Naive thymus-derived CD4-positive, alpha-beta T cell (primary cell): ENCODE measurements around the gene ZC4H2. TPM values are rescaled to one million over a fixed set of nuclear protein-coding genes. Genes with fewer than 3 reads are reported as not detected.
"Not testable (repeated sequence)": the region's sequence is repeated elsewhere in the genome, so short reads cannot be mapped to it uniquely, and the experiment has no call there.

Experiments
- ATAC-seq: fragments of 150-1000 bp; cut with Tn5 transposase; 2 replicates; pipeline ENCODE4 v1.10.0; 2021; ENCODE audit warnings: mild to moderate bottlenecking, moderate library complexity
- CTCF ChIA-PET: fragments of 350-600 bp; sonication (Branson Sonifier 250); formaldehyde crosslinking; loops from one replicate; lab custom pipeline; 2021; ENCODE audit warnings: antibody characterized with exemption; lab: Charles Lee
- POLR2A ChIA-PET: fragments of 350-600 bp; sonication (Branson Sonifier 250); formaldehyde crosslinking; loops from one replicate; lab custom pipeline; 2021; ENCODE audit warnings: antibody characterized with exemption, inconsistent platforms; lab: Charles Lee
- DNase-seq, 9 donors: peaks; one replicate each; pipeline versions ENCODE4 v3.0.0 to v3.0.0-alpha.2; 2020 to 2022; ENCODE audit warnings: mixed read lengths in 1 of 9
- H3K27ac ChIP-seq: one replicate; pipeline ENCODE4 v1.7.0; 2013; ENCODE audit warnings: mild to moderate bottlenecking, low read depth, low read length, moderate library complexity
- H3K27me3 ChIP-seq, 2 donors: one replicate each; pipeline ENCODE4 v1.7.0; 2013; ENCODE audit warnings: low read length in 2 of 2, mild to moderate bottlenecking in 2 of 2, moderate library complexity in 2 of 2; ENCODE audit not compliant: control insufficient read depth in 2 of 2, insufficient read depth in 2 of 2
- H3K36me3 ChIP-seq, 3 experiments: 1 replicate in 2 of 3; 2 replicates in 1 of 3; pipeline ENCODE4 v1.7.0; 2013; ENCODE audit warnings: low read length in 3 of 3, mild to moderate bottlenecking in 3 of 3, moderate library complexity in 1 of 3; ENCODE audit not compliant: insufficient read depth in 3 of 3, control insufficient read depth in 2 of 3
- H3K4me1 ChIP-seq, 2 donors: one replicate each; pipeline ENCODE4 v1.7.0; 2013; ENCODE audit warnings: low read length in 2 of 2, mild to moderate bottlenecking in 2 of 2, moderate library complexity in 1 of 2; ENCODE audit not compliant: control insufficient read depth in 2 of 2, insufficient read depth in 2 of 2
- H3K4me3 ChIP-seq: 2 replicates; pipeline ENCODE4 v1.7.0; 2013; ENCODE audit warnings: mild to moderate bottlenecking, low read length
- H3K9me3 ChIP-seq, 3 experiments: 1 replicate in 2 of 3; 2 replicates in 1 of 3; pipeline ENCODE4 v1.7.0; 2013; ENCODE audit warnings: low read length in 3 of 3; ENCODE audit not compliant: control insufficient read depth in 2 of 3
- H3K27ac Mint-ChIP-seq, 9 donors: one replicate each; pipeline ENCODE4 v1.8.0; 2020 to 2022; ENCODE audit warnings: mixed read lengths in 9 of 9, mild to moderate bottlenecking in 8 of 9, moderate library complexity in 5 of 9, inconsistent platforms in 2 of 9
- H3K27me3 Mint-ChIP-seq, 5 donors: one replicate each; pipeline ENCODE4 v1.8.0; 2021 to 2022; ENCODE audit warnings: mixed read lengths in 5 of 5, mild to moderate bottlenecking in 1 of 5
- H3K36me3 Mint-ChIP-seq, 5 donors: one replicate each; pipeline ENCODE4 v1.8.0; 2020 to 2022; ENCODE audit warnings: mixed read lengths in 5 of 5, mild to moderate bottlenecking in 3 of 5, inconsistent platforms in 1 of 5
- H3K4me1 Mint-ChIP-seq, 7 donors: one replicate each; pipeline ENCODE4 v1.8.0; 2020 to 2022; ENCODE audit warnings: mixed read lengths in 7 of 7, mild to moderate bottlenecking in 3 of 7, inconsistent platforms in 1 of 7
- H3K4me3 Mint-ChIP-seq, 10 donors: one replicate each; pipeline ENCODE4 v1.8.0; 2020 to 2022; ENCODE audit warnings: mild to moderate bottlenecking in 10 of 10, mixed read lengths in 10 of 10, moderate library complexity in 6 of 10, inconsistent platforms in 2 of 10
- H3K9me3 Mint-ChIP-seq, 11 donors: one replicate each; pipeline ENCODE4 v1.8.0; 2020 to 2022; ENCODE audit warnings: mixed read lengths in 11 of 11, mild to moderate bottlenecking in 4 of 11, inconsistent platforms in 1 of 11, moderate library complexity in 1 of 11
- intact Hi-C, 2 donors: fragments of 100-400 bp; cut with micrococcal nuclease; formaldehyde crosslinking; loops; one replicate each; pipeline ENCODE4 v1.15.1; 2023
- polyA plus RNA-seq, 2 donors: library from polyadenylated mRNA; unstranded; fragments of 300-500 nt; fragmentation: Illumina TruSeq; gene quantifications; one replicate each; pipeline ENCODE4 v1.2.3, GENCODE V29; 2021
- total RNA-seq, 6 experiments: library from RNA in 5 of 6; stranded (reverse) in 5 of 6; gene quantifications; 1 replicate in 5 of 6; 2 replicates in 1 of 6; pipeline ENCODE4 v1.2.3 and lab custom pipeline; 2021 to 2026

The ZC4H2 gene
- total and polyA plus RNA-seq, 7 experiments from 2014 or later: 11.5 to 22.9 (median 18.3) TPM

DNA sequence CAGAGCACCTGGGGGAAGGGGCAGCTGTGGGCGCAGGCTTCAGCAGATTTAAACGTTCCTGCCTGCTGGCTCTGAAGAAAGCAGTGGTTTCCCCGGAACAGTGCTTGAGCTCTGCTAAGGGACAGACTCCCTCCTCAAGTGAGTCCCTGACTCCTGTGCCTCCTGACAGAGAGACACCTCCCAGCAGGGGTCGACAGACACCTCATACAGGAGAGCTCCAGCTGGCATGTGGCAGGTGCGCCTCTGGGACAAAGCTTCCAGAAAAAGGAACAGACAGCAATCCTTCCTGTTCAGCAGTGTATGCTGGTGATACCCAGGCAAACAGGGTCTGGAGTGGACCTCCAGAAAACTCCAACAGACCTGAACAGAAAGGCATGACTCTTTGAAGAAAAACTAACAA lies 68.1 kb downstream of the ZC4H2 start:
- ChIA-PET POLR2A (no interaction called here), CTCF (no interaction called here)
- Mint-ChIP-seq H3K36me3 (peaks cover 30 to 62% (median 60%) of the 10 kb centered on the region in 5 donors), H3K9me3 (peaks cover 9 to 78% (median 25%) of the 10 kb centered on the region in 11 donors), H3K4me3 (no peak overlapping the region), H3K4me1 (no peaks in the 10 kb centered on the region), H3K27ac (no peak overlapping the region), H3K27me3 (no peaks in the 10 kb centered on the region)
- intact Hi-C loops: no loop called here
- no peaks in the 10 kb centered on the region for H3K36me3 ChIP-seq
- no peak for ATAC-seq
- no peaks in the 10 kb centered on the region for H3K9me3 ChIP-seq
- DNase-seq: no peak
- no peak overlapping the region for H3K4me3 ChIP-seq
- H3K27me3 ChIP-seq: no peaks in the 10 kb centered on the region
- H3K4me1 ChIP-seq: no peaks in the 10 kb centered on the region
- no peak overlapping the region for H3K27ac ChIP-seq

DNA sequence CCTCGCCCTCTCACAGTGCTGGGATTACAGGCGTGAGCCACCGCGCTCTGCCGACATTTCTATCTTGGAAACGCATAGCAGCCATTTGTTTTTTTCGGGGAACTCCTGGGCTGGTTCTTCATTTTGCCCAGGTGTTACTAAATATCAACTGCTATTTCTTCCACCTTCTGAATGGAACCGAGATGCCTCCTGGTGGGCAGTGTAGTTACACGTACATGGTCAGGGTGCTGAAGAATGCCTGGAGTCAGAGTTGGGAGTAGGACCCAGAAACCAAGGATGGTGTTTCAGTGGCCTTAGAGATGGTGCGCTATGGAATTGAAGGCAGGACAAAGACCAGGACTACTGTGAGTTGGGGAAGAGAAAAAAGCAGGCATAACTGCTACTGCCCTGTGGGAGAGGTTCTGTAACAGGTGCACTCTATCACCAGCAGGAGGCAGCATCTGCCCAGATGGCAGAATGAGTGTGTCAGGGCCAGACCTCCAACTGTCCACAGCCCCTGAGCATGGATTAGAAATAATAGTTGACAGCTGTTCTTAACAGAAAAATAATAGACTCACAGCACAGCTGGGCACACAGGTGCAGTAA lies 81.7 kb downstream of the ZC4H2 start:
- Histone ChIP-seq H3K4me3 (no peak overlapping the region), H3K36me3 (no peaks in the 10 kb centered on the region), H3K4me1 (no peaks in the 10 kb centered on the region), H3K27ac (no peak overlapping the region), H3K9me3 (peaks cover 0 to 6% (median 0%) of the 10 kb centered on the region in 3 experiments), H3K27me3 (no peaks in the 10 kb centered on the region)
- H3K27me3 Mint-ChIP-seq: no peaks in the 10 kb centered on the region
- H3K27ac Mint-ChIP-seq: peak overlapping the region in 2 of 9 donors; percentile 8 to 73
- H3K4me1 Mint-ChIP-seq: peaks cover 0 to 31% (median 7%) of the 10 kb centered on the region in 7 donors
- CTCF ChIA-PET: no interaction called here
- ATAC-seq (no peak), DNase-seq (peak in 6 of 9 donors; percentile 14 to 29 (median 23))
- intact Hi-C loops: loop anchor here (1.0 to 2.0 kb wide), 2 partner anchors 139 to 634 kb away; no protein-coding TSS in a partner anchor
- POLR2A ChIA-PET: no interaction called here
- peaks cover 0 to 38% (median 11%) of the 10 kb centered on the region in 11 donors for H3K9me3 Mint-ChIP-seq
- H3K4me3 Mint-ChIP-seq: no peak overlapping the region
- H3K36me3 Mint-ChIP-seq: peaks cover 0 to 7% (median 4%) of the 10 kb centered on the region in 5 donors

DNA sequence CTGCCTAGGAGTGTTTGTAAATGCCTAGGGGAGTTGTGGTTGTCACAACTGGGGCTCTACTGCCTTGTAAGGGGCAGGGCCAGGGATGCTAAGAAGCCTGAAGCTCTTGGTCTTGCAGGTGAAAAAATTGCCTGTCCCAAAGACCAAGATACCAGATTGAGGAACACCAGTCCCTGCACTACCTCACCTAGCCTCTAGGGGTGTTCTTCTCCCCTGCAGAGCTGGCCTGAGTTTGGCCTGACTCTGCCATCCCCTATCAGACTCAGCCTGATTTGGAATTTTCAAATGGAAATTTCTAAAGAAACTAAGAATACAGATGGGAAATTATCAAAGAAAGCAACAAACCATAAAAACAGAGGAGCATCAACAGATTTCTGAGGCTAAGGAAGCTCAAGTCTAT lies 90.4 kb downstream of the ZC4H2 start:
- no peak overlapping the region for H3K27ac ChIP-seq
- no peaks in the 10 kb centered on the region for H3K4me1 ChIP-seq
- no peaks in the 10 kb centered on the region for H3K27me3 ChIP-seq
- POLR2A ChIA-PET: no interaction called here
- no peak for ATAC-seq
- Mint-ChIP-seq H3K27ac (no peak overlapping the region), H3K4me3 (peak overlapping the region in 1 of 10 donors; percentile 46), H3K4me1 (no peaks in the 10 kb centered on the region), H3K27me3 (no peaks in the 10 kb centered on the region), H3K36me3 (peaks cover 5 to 18% (median 8%) of the 10 kb centered on the region in 5 donors), H3K9me3 (peaks cover 0 to 83% (median 17%) of the 10 kb centered on the region in 11 donors)
- no peak overlapping the region for H3K4me3 ChIP-seq
- no peak for DNase-seq
- intact Hi-C loops: no loop called here
- CTCF ChIA-PET: no interaction called here
- no peaks in the 10 kb centered on the region for H3K9me3 ChIP-seq
- no peaks in the 10 kb centered on the region for H3K36me3 ChIP-seq

DNA sequence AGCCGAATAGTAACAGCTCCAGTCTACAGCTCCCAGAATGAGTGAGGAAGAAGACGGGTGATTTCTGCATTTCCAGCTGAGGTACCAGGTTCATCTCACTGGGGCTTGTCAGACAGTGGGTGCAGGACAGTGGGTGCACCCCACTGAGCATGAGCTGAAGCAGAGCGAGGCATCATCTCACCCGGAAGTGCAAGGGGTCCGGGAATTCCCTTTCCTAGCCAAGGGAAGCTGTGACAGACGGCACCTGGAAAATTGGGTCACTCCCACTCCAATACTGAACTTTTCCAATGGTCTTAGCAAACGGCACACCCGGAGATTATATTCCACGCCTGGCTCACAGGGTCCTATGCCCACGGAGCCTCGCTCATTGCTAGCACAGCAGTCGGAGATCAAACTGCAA lies 97.5 kb downstream of the ZC4H2 start:
- peaks cover 3 to 24% (median 9%) of the 10 kb centered on the region in 5 donors for H3K36me3 Mint-ChIP-seq
- H3K27me3 Mint-ChIP-seq, H3K27ac ChIP-seq, H3K27me3 ChIP-seq, H3K4me1 Mint-ChIP-seq, intact Hi-C loops, H3K36me3 ChIP-seq, H3K4me3 Mint-ChIP-seq, CTCF ChIA-PET, ATAC-seq, H3K4me1 ChIP-seq, H3K27ac Mint-ChIP-seq, H3K9me3 ChIP-seq, DNase-seq, H3K4me3 ChIP-seq: not testable (repeated sequence)
- peaks cover 0 to 91% (median 41%) of the 10 kb centered on the region in 11 donors for H3K9me3 Mint-ChIP-seq
- POLR2A ChIA-PET: interaction anchor here (0.6 kb wide), 1 partner anchor 236 kb away, joined by 5 read pairs; no protein-coding TSS in a partner anchor

GRCh38 chrX:64867217-64867616 lies 109.0 kb downstream of the ZC4H2 start:
- no peak overlapping the region for H3K4me3 Mint-ChIP-seq
- POLR2A ChIA-PET: no interaction called here
- CTCF ChIA-PET: no interaction called here
- H3K27ac Mint-ChIP-seq: no peak overlapping the region
- ATAC-seq (no peak), DNase-seq (no peak)
- Histone ChIP-seq H3K4me3 (no peak overlapping the region), H3K9me3 (peaks cover 0 to 17% (median 0%) of the 10 kb centered on the region in 3 experiments), H3K27ac (no peak overlapping the region), H3K36me3 (no peaks in the 10 kb centered on the region), H3K4me1 (no peaks in the 10 kb centered on the region), H3K27me3 (no peaks in the 10 kb centered on the region)
- H3K9me3 Mint-ChIP-seq: peaks cover 0 to 69% (median 34%) of the 10 kb centered on the region in 11 donors
- H3K36me3 Mint-ChIP-seq: peaks cover 4 to 57% (median 45%) of the 10 kb centered on the region in 5 donors
- intact Hi-C loops: no loop called here
- H3K4me1 Mint-ChIP-seq: peaks cover 0 to 38% (median 6%) of the 10 kb centered on the region in 7 donors
- H3K27me3 Mint-ChIP-seq: no peaks in the 10 kb centered on the region

Other genes starting within 250 kb of the ZC4H2 start
- 10 to 100 TPM in 1 of 5 experiments, 1 to 10 TPM in 4; 2.0 to 10.1 (median 2.7) TPM for gene ZC3H12B, start 58.4 kb upstream of the ZC4H2 start, total RNA-seq
- 1 to 10 TPM in 1 of 2 donors, under 1 TPM in 1; 0.40 to 2.4 TPM for gene ZC3H12B, start 58.4 kb upstream of the ZC4H2 start, polyA plus RNA-seq